ENCODE measurements around the gene RPL22. TPM values are rescaled to one million over a fixed set of nuclear protein-coding genes. Genes with fewer than 3 reads are reported as not detected.

The RPL22 gene
- polyA plus RNA-seq, 1 experiment, result 76.9 TPM

DNA sequence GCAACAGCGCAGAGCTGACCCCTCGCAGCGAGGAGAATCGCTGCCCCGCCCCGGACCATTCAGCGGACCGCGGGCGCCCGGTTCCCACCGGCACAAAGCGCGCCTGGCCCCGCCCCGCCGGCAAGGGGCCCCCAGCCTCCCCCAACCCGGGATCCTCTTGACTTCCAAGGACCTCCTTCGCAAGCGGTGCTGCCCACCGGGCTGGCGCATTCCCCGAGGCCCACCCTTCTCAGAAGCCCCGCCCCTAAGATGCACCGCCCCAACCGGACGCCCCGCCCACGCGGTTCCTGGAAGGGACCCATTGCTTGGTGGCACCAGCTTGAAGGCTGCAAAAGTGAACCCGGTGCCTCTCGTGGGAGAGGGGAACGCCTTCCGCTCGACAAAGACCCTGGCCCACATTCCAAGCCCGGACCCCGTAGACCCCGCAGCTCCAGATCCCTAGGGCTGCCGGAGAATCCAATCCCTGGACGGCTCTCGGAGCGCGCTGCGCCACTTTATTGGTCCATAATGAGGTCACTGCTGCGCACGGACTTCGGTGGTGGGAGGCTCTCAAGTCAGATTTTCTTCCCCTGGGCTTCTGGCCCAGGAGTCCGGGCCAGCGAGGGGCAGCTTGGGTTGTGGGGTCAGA lies 46.6 kb upstream of the RPL22 start:
- TF ChIP-seq, protein P1, sequence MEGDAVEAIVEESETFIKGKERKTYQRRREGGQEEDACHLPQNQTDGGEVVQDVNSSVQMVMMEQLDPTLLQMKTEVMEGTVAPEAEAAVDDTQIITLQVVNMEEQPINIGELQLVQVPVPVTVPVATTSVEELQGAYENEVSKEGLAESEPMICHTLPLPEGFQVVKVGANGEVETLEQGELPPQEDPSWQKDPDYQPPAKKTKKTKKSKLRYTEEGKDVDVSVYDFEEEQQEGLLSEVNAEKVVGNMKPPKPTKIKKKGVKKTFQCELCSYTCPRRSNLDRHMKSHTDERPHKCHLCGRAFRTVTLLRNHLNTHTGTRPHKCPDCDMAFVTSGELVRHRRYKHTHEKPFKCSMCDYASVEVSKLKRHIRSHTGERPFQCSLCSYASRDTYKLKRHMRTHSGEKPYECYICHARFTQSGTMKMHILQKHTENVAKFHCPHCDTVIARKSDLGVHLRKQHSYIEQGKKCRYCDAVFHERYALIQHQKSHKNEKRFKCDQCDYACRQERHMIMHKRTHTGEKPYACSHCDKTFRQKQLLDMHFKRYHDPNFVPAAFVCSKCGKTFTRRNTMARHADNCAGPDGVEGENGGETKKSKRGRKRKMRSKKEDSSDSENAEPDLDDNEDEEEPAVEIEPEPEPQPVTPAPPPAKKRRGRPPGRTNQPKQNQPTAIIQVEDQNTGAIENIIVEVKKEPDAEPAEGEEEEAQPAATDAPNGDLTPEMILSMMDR (IDR thresholded peaks at IDR 0.05; ENCODE audit: insufficient read depth, low read depth, low read length), result no peak
- Histone ChIP-seq H3K36me3 (ENCODE audit: control insufficient read depth, insufficient read depth, low read length) (no peaks in the 10 kb centered on the region), H3K27me3 (ENCODE audit: control insufficient read depth, insufficient read depth, low read length) (peaks cover 25% of the 10 kb centered on the region), H3K4me3 (ENCODE audit: low read depth, low read length) (peak overlapping the region; percentile 32)
- ChIA-PET POLR2A (no interaction called here), CTCF (interaction anchor here (0.5 to 9.1 kb wide), 52 partner anchors 10 to 736 kb away, joined by 3 to 264 read pairs (median 6); partner anchors contain the start of genes ICMT and RPL22)
- DNase-seq (ENCODE audit: low read depth), result no peak

DNA sequence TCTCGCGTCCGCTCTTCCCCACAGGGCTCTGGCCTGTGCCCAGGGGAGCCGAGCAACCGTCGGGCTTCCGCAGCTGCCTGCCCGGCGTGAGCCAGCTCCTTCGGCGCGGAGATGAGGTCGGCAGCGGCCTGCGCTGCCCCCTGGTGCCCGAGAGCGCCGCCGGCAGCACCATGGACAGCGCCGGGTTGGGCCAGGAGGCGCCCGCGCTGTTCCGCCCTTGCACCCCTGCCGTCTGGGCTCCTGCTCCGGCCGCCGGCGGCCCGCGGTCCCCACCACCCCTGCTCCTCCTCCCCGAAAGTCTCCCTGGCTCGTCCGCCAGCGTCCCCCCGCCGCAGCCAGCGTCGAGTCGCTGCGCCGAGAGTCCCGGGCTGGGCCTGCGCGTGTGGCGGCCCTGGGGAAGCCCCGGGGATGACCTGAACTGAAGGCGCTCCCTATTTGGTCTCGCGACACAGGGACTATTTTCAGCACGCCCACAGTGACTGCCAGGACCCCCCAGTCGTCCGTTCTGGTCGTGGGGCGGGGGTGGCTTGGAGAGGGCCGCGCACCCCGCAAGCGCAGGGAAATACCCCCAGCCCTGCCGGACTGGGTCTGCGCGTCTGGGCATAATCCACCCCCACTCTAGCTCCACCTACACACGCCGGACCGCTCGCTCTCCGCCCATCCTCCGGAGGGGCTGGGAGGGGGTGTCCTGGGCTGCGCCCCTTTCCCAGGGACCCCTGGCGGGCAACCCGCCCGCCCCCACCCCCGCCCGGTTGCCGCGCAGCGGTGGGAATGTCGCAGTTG lies 45.9 kb upstream of the RPL22 start:
- ChIA-PET POLR2A (no interaction called here), CTCF (interaction anchor here (0.5 to 9.1 kb wide), 45 partner anchors 9 to 735 kb away, joined by 3 to 264 read pairs (median 5); partner anchors contain the start of genes ICMT, RNF207 and RPL22)
- Histone ChIP-seq H3K36me3 (ENCODE audit: control insufficient read depth, insufficient read depth, low read length) (no peaks in the 10 kb centered on the region), H3K4me3 (ENCODE audit: low read depth, low read length) (peak overlapping the region; percentile 32), H3K27me3 (ENCODE audit: control insufficient read depth, insufficient read depth, low read length) (peaks cover 27% of the 10 kb centered on the region)
- no peak for DNase-seq (ENCODE audit: low read depth)
- TF ChIP-seq, protein P1 (IDR thresholded peaks at IDR 0.05; ENCODE audit: insufficient read depth, low read depth, low read length), result peak; percentile 79

GRCh38 chr1:6244401-6245049 lies 45.1 kb upstream of the RPL22 start:
- H3K27me3 ChIP-seq (ENCODE audit: control insufficient read depth, insufficient read depth, low read length), result peaks cover 27% of the 10 kb centered on the region
- TF ChIP-seq, protein P1 (IDR thresholded peaks at IDR 0.05; ENCODE audit: insufficient read depth, low read depth, low read length), result no peak
- no peaks in the 10 kb centered on the region for H3K36me3 ChIP-seq (ENCODE audit: control insufficient read depth, insufficient read depth, low read length)
- DNase-seq (ENCODE audit: low read depth), result no peak
- H3K4me3 ChIP-seq (ENCODE audit: low read depth, low read length), result no peak overlapping the region
- ChIA-PET CTCF (interaction anchor here (0.6 to 9.1 kb wide), 24 partner anchors 8 to 734 kb away, joined by 3 to 264 read pairs (median 4); partner anchors contain the start of genes ICMT and RNF207), POLR2A (interaction anchor here (0.6 kb wide), 1 partner anchor 186 kb away, joined by 5 read pairs; no protein-coding TSS in a partner anchor)

DNA sequence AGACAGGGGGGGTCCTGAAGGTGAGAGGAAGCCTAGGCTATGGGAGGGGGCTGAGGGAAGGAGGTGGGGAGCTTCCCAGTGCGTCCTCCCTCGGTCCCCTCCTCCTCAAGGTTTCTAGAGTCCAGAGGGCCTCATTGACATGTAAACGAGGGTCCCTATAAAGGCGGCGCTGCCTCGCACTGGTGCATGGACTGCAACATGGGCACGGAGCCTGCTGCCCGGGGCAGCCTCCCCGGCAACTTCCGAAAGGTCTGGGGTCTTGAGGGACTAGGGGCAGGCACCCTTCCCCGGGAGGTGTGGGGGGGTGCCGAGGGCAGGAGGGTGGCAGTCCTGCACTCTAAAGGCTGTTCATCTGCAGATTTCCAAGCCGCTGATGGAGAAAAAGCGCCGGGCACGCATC lies 44.6 kb upstream of the RPL22 start, which contains the start of gene HES3:
Gene HES3 (plus strand): TSS at position 187 of the 400 bp plus-strand sequence. CDS start 187 bp downstream, at position 374.
- H3K4me3 ChIP-seq (ENCODE audit: low read depth, low read length), result no peak within 1 kb of the TSS
- no peak for DNase-seq (ENCODE audit: low read depth)
- H3K27me3 ChIP-seq (ENCODE audit: control insufficient read depth, insufficient read depth, low read length), result peaks cover 29% of the 10 kb centered on the region
- no peaks in the 10 kb centered on the region for H3K36me3 ChIP-seq (ENCODE audit: control insufficient read depth, insufficient read depth, low read length)
- ChIA-PET POLR2A (interaction anchor here (0.6 kb wide), 1 partner anchor 186 kb away, joined by 5 read pairs; no protein-coding TSS in a partner anchor), CTCF (interaction anchor here (0.8 to 3.2 kb wide), 8 partner anchors 8 to 210 kb away, joined by 3 to 27 read pairs (median 5); partner anchors contain the start of genes ICMT and RNF207)
- TF ChIP-seq, protein P1 (IDR thresholded peaks at IDR 0.05; ENCODE audit: insufficient read depth, low read depth, low read length), result no peak

Measured in BJ (cell line).